ENCODE results near the gene CCDC12. TPM values are rescaled to one million over a fixed set of nuclear protein-coding genes. Genes with fewer than 3 reads are reported as not detected.

The CCDC12 gene
- polyA plus RNA-seq, 4 donors = 59.7 to 84.5 (median 76.0) TPM

Other genes with a start within 250 kb of the CCDC12 start
- gene MYL3, start 113.3 kb downstream of the CCDC12 start, polyA plus RNA-seq = 10 to 100 TPM in 2 of 4 donors, 1 to 10 TPM in 2; 1.4 to 81.6 (median 24.2) TPM
- 10 to 100 TPM in 1 of 4 donors, 1 to 10 TPM in 2, under 1 TPM in 1; 0.67 to 45.8 (median 3.5) TPM for gene PTH1R, start 99.0 kb downstream of the CCDC12 start, polyA plus RNA-seq
- 10 to 100 TPM; 32.7 to 55.9 (median 44.5) TPM for gene NBEAL2, start 2.9 kb upstream of the CCDC12 start, polyA plus RNA-seq
- gene SETD2, start 187.4 kb upstream of the CCDC12 start, polyA plus RNA-seq = 10 to 100 TPM; 15.9 to 38.3 (median 18.7) TPM

Data from small intestine (tissue), 4 donors.